Tibial nerve (tissue), 4 donors: ENCODE measurements around the gene NUAK1. TPM values are rescaled to one million over a fixed set of nuclear protein-coding genes. Genes with fewer than 3 reads are reported as not detected.
A peak's percentile ranks its signal among the peaks of the same experiment; 100 is the strongest.

Experiments used
- DNase-seq, 2 donors: peaks; one replicate each; pipeline ENCODE4 v3.0.0-alpha.2; 2019; ENCODE audit warnings: low spot score in 2 of 2
- H3K27ac ChIP-seq, 4 donors: fragments of 200-600 bp; sonication (generic) in 3 of 4; one replicate each; pipeline ENCODE4 v1.5.1; 2017 to 2019; ENCODE audit warnings: mild to moderate bottlenecking in 1 of 4
- H3K27me3 ChIP-seq, 2 donors: fragments of 200-600 bp; sonication (generic) in 1 of 2; one replicate each; pipeline versions ENCODE4 v1.5.1 to v1.6.0; 2017 to 2019
- H3K36me3 ChIP-seq, 3 donors: fragments of 200-600 bp; sonication (generic); one replicate each; pipeline ENCODE4 v1.5.1; 2018 to 2019
- H3K4me1 ChIP-seq, 4 donors: fragments of 200-600 bp; sonication (generic) in 3 of 4; one replicate each; pipeline ENCODE4 v1.5.1; 2017 to 2019
- H3K4me3 ChIP-seq, 4 donors: fragments of 200-600 bp; sonication (generic) in 3 of 4; one replicate each; pipeline ENCODE4 v1.5.1; 2017 to 2019; ENCODE audit warnings: mild to moderate bottlenecking in 1 of 4, moderate library complexity in 1 of 4
- H3K9me3 ChIP-seq, 4 donors: fragments of 200-600 bp; sonication (generic) in 3 of 4; one replicate each; pipeline ENCODE4 v1.5.1; 2017 to 2019
- CTCF ChIP-seq, 5 experiments: fragments of 200-600 bp in 3 of 5; fragments of 450-650 bp in 2 of 5; sonication (generic) in 3 of 5; IDR thresholded peaks; one replicate each; pipeline ENCODE4 v1.5.1; 2016 to 2019; ENCODE audit warnings: antibody characterized with exemption in 5 of 5, mild to moderate bottlenecking in 3 of 5, moderate library complexity in 2 of 5
- EP300 ChIP-seq, 2 donors: sonication (generic); formaldehyde crosslinking; IDR thresholded peaks; one replicate each; pipeline ENCODE4 v1.6.1; 2017; ENCODE audit warnings: antibody characterized with exemption in 2 of 2, mild to moderate bottlenecking in 1 of 2
- POLR2A ChIP-seq, 2 donors: fragments of 450-650 bp; IDR thresholded peaks; one replicate each; pipeline ENCODE4 v1.6.1; 2017; ENCODE audit warnings: antibody characterized with exemption in 2 of 2, mild to moderate bottlenecking in 2 of 2, moderate library complexity in 2 of 2
- WGBS, 2 donors: methylation state at CpG; one replicate each; pipeline ENCODE4 v1.1.5; 2018; 5-methylcytosine and 5-hydroxymethylcytosine counted together
- total RNA-seq, 4 donors: library from RNA; depleted of rRNA; stranded (reverse); fragments of >200 nt; gene quantifications; one replicate each; pipeline ENCODE4 v1.1.0, GENCODE V29; 2016

Gene NUAK1
- total RNA-seq, 4 donors from 2014 or later, result 32.0 to 47.9 (median 33.5) TPM

DNA sequence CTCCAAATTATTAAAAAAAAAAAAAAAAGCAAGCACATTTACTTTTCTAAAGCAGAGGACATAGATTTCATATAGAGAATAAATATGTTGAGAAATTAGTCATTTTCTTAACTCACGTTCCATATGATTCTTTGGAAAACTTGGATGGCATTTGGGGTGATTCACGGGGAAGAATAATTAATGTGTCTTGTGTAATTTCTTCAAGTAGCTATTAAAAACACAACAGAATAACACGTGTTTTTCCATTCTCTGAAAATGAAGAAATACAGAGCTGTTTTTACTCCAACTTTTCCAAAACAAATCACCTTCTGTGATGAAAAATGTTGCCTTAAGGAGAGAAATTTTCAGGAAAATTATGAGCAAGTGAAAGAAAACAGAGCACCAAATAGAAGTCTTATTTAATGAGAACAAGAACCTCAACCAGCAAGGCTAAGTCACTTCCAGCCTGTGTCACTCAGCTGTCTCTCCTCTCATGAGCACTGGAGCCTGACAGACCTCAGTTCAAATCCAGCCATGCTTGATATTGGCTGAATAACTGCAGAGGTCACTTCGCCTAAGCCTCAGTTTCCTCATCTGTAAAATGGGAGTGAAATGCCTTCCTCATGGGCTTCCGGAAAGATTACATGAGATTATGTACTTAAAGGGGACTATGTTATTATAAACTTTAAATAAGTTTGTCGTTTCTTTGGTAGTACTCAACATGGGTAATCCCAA, 42.8 kb upstream of the NUAK1 start:
- Histone ChIP-seq H3K36me3 (no peaks in the 10 kb centered on the region), H3K27me3 (no peaks in the 10 kb centered on the region), H3K9me3 (no peaks in the 10 kb centered on the region), H3K4me3 (no peak overlapping the region), H3K4me1 (peaks cover 0 to 25% (median 3%) of the 10 kb centered on the region in 4 donors), H3K27ac (peak overlapping the region in 2 of 4 donors; percentile 10 to 53)
- DNase-seq, result no peak
- WGBS, 2 donors, result 78 to 79% methylated on average over 6 of the region's 6 CpGs
- TF ChIP-seq CTCF (IDR thresholded peaks at IDR 0.05), result no peak

GRCh38 chr12:106179086-106179485, 40.3 kb upstream of the NUAK1 start:
- Histone ChIP-seq H3K27me3 (no peaks in the 10 kb centered on the region), H3K27ac (peak overlapping the region in 3 of 4 donors; percentile 62 to 82 (median 71)), H3K4me3 (no peak overlapping the region), H3K36me3 (no peaks in the 10 kb centered on the region), H3K9me3 (no peaks in the 10 kb centered on the region), H3K4me1 (peaks cover 0 to 25% (median 3%) of the 10 kb centered on the region in 4 donors)
- TF ChIP-seq EP300 (IDR thresholded peaks at IDR 0.05), result peak in 1 of 2 donors; percentile 85
- TF ChIP-seq CTCF (IDR thresholded peaks at IDR 0.05), result no peak
- DNase-seq, result peak; percentile 47 to 66
- WGBS, 2 donors, result 44 to 46% methylated on average over 3 of the region's 3 CpGs

DNA sequence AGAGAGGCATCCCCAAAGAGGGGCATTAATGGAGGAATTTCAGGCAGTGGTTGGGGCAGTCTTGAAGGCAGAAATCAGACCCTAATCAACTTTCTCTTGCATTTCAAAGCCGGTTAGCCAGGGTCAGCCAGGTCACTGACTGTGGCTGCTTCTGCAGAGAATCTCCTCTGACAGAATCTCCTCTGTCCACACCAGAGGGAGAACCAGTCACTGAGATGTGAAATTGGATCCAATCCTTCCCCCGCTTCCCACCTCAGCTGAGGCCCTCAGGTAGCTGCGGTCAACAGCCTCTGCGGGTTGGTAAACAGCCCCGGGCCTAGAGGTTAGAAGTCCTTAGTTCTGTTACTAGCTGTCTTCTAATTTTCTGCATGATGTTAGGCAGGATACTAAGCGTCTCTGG, 39.8 kb upstream of the NUAK1 start:
- no peak for DNase-seq
- no peak overlapping the region for H3K4me3 ChIP-seq

DNA sequence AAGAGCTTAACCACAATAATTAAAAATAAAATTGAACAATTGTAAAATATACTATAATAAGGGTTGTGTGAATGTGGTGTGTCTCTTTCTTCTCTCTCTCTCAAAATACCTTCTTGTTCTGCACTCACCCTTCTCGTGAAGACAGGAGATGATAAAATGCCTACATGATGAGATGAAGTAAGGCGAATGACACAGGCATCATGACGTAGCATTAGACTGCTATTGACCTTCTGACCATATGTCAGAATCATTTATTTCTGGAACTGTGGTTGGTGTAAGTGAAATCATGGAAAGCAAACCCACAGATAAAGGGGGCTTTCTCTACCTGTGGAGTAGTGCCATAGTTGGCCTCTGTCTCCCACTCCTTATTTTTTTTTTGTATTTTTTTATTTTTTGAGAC, 37.8 kb upstream of the NUAK1 start:
- H3K27ac ChIP-seq, result no peak overlapping the region
- no peak for DNase-seq
- H3K27me3 ChIP-seq, result no peaks in the 10 kb centered on the region
- no peak overlapping the region for H3K4me3 ChIP-seq
- H3K36me3 ChIP-seq, result no peaks in the 10 kb centered on the region
- peaks cover 0 to 25% (median 3%) of the 10 kb centered on the region in 4 donors for H3K4me1 ChIP-seq
- WGBS, 2 donors, result 76 to 82% methylated on average over 3 of the region's 3 CpGs
- TF ChIP-seq CTCF (IDR thresholded peaks at IDR 0.05) (no peak), POLR2A (IDR thresholded peaks at IDR 0.05) (no peak), EP300 (IDR thresholded peaks at IDR 0.05) (no peak)
- H3K9me3 ChIP-seq, result no peaks in the 10 kb centered on the region

More for the DNA sequence above, 39.8 kb upstream of the NUAK1 start:
- no peaks in the 10 kb centered on the region for H3K27me3 ChIP-seq
- no peaks in the 10 kb centered on the region for H3K9me3 ChIP-seq
- 65 to 77% methylated on average over 6 of the region's 6 CpGs for WGBS, 2 donors
- H3K36me3 ChIP-seq, result no peaks in the 10 kb centered on the region
- TF ChIP-seq EP300 (IDR thresholded peaks at IDR 0.05) (no peak), CTCF (IDR thresholded peaks at IDR 0.05) (no peak), POLR2A (IDR thresholded peaks at IDR 0.05) (no peak)
- H3K4me1 ChIP-seq, result peaks cover 0 to 25% (median 3%) of the 10 kb centered on the region in 4 donors
- H3K27ac ChIP-seq, result peak overlapping the region; percentile 44 to 82 (median 66)

DNA sequence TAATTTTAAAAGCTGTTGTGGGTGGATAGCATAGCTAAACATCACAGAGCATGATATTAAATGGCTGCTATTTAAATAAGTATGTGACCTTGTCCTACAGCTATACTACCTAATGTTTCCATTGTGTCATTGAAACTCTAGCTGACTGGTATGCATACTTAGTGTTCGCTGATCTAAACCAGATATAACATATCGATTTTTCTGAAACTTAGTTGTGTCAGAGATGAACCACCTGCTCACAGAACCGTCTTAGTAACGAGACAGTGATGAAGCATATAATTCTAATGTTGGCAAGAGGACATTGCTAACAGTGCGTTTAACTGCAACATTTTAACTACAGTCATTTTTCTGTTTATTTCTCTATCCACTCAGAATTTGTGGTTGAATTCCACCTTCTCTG, 36.1 kb upstream of the NUAK1 start:
- no peaks in the 10 kb centered on the region for H3K9me3 ChIP-seq
- H3K27ac ChIP-seq, result no peak overlapping the region
- peaks cover 0 to 20% (median 3%) of the 10 kb centered on the region in 4 donors for H3K4me1 ChIP-seq
- TF ChIP-seq POLR2A (IDR thresholded peaks at IDR 0.05) (no peak), EP300 (IDR thresholded peaks at IDR 0.05) (no peak), CTCF (IDR thresholded peaks at IDR 0.05) (no peak)
- no peak for DNase-seq
- H3K4me3 ChIP-seq, result no peak overlapping the region
- WGBS, 2 donors, result 86 to 91% methylated on average over 5 of the region's 5 CpGs
- no peaks in the 10 kb centered on the region for H3K27me3 ChIP-seq
- no peaks in the 10 kb centered on the region for H3K36me3 ChIP-seq
